Measurements from ENCODE around the gene DLG2.
"Not testable (repeated sequence)": the region's sequence is repeated elsewhere in the genome, so short reads cannot be mapped to it uniquely, and the experiment has no call there.

The DLG2 gene

DNA sequence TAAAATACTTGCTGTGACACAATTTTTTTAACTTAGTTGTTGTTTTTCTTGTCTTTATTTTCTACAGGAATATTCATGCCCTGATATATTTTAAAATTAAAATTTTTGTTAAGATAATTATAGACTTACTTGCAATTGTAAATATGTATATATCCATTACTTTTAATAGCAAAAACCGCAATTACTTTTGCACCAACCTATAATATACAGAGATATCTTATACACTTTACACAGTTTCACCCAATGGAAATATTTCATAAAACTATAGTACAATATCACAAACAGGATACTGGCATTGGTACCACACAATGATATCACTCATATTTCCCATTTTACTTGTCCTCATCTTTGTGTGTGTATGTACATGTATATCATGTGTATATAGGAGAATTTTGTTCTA is 188.8 kb downstream of the DLG2 start:
- DNase-seq = no peak

DNA sequence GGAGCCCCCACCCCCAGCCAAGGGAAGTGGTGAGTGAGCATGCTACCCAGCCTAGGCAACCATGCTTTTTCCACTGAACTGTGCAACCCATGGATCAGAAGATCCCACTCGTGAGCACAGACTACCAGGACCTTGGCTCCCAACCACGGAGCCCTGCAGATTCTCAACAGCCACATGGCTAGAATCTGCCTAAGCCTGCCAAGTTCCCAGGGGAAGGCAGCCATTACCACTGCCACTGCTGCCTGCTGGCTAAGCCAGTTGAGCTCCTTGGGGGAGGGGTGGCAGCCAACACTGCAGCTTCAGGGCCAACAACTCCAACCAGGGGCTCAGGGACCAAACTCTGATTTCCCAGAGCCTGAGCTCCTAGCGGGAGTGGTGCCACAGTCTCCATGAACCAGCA is 195.8 kb downstream of the DLG2 start:
- DNase-seq = no peak

DNA sequence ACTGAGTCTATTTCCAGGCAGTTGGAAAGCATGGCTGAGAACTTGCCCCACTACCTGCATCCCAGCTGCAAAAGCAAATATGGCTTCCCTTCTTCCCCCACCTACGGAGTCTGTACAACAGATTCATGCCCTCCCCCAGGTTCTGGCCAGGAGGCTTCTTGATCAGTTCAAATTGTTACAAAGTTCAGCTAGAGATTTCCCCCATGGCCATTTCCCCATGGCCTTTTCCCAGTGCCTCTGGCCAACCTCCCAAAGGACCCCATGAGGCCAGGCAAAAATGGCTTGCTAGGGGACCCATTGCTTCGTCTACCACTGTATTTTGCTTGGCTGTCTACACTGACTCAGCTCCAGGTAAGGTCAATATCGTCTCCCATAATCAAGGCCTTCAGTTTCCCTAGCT is 203.3 kb downstream of the DLG2 start:
- DNase-seq = no peak

DNA sequence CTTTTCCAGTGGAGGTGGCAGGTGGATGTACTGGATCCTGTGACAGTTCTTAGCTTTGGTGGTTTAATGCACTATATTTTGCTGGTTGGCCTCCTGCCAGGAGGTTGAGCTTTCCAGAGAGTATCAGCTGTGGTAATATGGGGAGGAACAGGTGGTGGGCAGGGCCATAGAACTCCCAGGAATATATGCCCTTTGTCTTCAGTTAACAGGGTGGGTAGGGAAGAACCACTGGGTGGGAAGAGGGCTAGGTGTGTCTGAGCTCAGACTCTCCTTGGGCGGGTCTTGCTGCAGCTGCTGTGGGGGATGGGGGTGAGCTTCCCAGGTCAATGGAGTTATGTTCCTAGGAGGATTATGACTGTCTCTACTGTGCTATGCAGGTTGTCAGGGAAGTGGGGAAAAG is 203.8 kb downstream of the DLG2 start:
- no peak for DNase-seq

DNA sequence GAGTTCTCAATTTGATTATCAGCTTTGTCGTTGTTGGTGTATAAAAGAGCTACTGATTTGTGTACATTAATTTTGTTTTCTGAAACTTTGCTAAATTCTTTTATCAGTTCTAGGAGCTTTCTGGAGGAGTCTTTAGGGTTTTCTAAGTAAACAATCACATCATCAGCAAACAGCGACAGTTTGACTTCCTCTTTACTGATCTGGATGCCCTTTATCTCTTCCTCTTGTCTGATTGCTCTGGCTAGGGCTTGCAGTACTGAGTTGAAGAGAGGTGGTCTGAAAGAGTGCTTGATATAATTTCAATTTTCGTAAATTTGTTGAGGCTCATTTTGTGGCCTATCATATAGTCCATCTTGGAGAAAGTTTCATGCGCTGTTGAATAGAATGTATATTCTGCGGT is 213.0 kb downstream of the DLG2 start:
- DNase-seq = no peak

DNA sequence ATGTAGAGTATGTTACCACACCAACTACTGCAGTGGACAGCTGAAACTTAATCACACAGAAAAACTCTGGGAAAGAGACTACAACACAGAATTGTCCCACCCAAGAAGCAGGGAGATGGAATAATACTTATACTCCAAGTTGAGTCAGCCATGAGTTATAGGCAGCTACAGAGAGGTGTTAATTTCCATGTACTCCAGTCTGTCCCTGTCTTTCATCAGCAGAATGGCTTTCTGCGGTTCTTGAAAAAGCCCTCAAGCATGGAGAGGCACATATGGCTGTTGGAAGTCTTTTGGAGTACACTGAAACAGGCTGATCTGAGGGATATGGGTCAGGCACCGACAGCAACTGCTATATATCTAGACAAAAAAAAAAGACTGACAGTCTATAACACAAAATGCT is 219.5 kb downstream of the DLG2 start:
- no peak for DNase-seq

DNA sequence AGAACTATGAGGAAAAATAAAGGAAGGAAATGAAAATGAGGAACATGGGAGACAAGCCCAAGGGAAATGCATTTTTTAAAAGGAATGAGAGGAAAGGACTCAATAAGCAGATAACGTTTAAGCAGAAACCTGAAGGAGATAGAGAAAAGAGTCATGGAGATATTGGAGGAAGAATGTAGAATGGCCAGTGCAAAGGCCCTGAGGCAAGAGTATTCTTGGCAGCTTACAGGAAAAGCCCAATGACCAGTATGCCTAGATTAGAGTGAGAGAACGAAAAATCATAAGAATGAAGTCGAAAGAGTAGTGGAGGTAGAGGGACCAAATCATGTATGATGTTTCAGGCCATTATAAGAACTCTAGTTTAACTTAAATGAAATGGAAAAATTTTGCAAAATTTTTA is 220.3 kb downstream of the DLG2 start:
- DNase-seq = no peak

DNA sequence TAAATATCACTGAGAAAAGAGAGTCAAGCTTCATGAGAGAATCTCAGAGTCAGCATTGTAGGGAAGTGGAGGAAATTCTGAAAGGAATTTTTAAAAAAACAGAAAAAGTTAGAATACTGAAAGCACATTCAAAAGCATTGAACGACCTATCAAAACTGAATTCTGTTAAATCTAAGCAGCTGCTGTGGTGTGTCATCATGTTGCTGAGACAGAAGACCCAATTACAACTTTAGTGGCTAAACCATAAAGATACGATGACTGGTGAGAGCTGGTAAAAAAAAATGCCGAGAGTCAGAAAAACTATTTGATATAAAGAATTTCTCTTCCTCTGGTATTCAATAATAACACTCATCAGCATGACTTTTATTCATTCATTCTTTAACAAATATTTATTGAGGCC is 220.8 kb downstream of the DLG2 start:
- no peak for DNase-seq

DNA sequence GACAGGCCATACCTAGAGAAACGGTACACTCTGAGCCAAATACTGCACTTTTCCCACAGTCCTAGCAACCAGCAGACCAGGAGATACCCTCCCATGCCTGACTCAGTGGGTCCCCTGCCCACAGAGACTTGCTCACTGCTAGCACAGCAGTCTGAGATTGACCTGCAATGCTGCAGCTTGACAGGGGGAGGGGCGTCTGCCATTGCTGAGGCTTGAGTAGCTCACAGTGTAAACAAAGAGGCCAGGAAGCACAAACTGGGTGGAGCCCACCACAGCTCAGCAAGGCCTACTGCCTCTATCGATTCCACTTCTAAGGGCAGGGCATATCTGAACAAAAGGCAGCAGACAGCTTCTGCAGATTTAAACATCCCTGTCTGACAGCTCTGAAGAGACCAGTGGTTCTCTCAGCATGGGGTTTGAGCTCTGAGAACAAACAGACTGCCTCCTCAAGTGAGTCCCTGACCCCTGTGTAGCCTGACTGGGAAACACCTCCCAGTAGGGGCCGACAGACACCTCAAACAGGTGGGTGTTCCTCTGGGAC is 231.6 kb downstream of the DLG2 start:
- not testable (repeated sequence) for DNase-seq

DNA sequence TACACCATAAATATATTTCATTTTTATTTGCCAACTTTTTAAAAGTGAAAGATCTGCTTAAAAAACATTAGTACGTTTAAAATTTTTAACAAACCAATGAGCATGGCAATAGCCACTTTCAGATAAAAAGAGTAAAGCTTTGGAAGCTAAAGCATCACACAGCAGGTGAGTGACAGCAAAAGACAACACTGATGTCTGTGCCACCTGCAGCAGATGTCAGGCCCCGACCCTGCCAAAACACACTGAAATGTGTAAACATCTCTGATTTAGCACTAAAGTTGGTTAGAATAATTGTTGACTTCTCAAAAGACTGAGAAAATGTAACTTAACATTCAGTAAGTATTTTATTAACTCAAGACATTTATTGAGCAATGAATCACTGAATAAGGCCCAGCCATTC is 232.9 kb downstream of the DLG2 start:
- no peak for DNase-seq

DNA sequence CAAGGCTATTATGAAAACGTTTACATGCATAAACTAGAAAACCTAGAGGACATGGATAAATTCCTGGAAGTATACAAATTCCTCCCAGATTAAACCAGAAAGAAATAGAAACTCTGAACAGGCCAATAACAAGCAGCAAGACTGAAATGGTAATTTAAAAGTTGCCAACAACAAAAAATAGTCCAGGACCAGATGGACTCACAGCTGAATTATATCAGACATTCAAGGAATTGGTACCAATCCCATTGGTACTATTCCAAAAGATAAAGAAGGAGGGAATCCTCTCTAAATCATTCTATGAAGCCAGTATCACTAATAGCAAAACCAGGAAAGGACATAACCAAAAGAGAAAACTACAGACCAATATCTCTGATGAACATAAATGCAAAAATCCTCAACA is 236.0 kb downstream of the DLG2 start:
- no peak for DNase-seq

DNA sequence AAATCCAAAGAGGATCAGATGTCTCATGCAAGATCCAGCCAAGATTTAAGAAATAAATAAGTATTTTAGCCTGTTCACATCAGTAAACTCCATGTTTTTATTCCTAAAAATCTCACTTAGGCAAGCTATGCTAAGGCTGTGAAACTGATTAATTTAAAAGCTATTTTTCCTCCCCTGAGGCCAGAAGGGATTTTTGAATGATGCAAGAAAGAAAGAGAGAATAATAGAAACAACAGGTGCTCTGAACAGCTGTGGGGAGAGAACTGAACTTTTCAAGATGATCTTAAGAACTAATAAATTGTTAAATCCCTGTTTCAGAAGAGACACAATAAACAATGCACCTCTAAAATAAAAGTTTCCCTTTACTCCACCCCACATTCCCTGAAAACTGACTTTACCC is 241.6 kb downstream of the DLG2 start:
- no peak for DNase-seq

DNA sequence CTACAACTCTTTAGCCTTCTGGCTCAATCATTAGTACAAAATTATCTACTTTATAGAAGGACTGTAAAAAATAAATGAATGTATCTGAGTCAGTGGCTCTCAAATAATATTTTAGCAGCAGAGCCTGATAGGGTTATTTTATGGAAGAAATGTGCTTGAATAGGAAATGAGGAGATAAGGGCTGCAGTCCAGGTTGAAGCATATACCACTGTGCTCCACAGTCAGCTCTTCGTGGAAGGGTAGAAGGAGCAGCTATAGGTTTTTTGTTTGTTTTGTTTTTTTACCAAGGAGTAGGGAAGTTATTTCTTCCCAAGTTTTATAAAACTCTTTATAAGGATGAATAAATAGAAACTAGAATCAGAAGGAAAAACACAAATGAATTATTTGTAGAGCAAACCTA is 242.0 kb downstream of the DLG2 start:
- DNase-seq = no peak

DNA sequence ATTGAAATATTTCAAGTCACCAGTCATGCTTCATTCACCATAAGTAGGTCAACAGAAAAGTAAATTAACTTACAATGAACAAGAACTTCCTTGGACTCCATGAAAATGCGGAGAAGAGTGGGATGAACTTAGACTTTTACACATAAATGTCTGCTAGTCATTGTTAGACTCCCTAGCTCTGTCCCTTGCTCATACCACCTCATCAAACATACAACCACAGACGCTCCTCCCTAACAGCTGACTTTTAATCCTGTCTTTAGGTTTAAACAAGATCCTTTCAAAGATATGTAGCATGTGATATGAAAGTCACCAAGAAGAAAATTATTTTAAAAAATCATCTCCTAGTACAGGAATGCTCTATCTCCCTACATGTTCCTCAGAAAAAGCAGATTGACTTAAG is 248.1 kb downstream of the DLG2 start:
- no peak for DNase-seq

DNA sequence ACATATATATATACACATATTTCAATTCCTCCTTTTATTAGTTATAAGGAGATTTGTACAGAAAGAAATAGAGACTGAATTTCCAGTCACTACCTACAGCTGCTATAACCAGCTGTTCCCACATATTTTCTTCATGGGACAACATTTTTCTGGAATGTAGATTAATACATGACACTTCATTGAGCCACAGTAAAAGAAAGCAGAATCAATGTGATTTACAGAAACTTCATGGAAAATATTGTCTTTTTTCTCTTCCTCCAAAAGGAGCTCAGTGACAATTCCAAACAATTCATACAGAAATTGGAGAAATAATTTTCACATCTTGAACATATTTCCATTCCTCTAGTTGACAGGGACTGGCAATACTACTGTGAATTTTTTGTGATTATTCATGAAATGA is 249.2 kb downstream of the DLG2 start:
- no peak for DNase-seq

DNA sequence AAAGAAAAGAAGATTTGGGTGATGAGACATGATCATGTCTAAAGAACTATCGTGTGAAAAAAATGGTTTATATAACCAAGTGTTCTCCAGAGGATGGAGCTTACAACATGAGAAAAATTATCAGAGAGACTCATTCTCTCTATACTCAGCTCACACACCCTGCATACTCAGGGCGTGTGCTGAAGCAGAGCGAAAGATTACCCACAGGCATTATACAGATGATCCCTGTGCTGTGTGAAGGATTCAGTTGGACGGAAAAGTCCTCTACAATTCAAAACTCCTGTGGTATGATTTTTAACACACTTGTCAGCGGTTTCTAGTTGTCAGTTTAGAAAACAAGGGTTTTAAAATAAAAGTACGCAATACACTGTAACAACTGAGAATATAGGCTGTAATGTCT is 267.3 kb downstream of the DLG2 start:
- no peak for DNase-seq

DNA sequence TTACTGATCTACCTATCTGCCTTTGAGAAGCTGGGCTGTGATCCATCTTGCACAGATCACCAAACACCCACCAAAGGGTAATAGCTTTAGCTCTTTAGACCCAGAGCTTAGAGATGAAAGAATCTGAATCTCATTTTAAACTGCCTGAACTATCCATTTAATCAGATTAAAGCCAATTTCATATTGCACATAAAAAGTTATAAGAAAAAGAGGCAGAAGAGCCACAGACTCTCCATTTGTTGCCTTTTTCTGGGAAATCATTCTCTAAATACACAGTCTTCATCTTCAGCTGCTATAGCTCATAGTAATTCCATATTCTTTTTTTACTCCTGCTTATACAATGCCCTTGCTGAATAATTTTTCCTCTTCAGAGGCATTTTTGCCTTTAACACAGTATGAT is 271.2 kb downstream of the DLG2 start:
- no peak for DNase-seq

DNA sequence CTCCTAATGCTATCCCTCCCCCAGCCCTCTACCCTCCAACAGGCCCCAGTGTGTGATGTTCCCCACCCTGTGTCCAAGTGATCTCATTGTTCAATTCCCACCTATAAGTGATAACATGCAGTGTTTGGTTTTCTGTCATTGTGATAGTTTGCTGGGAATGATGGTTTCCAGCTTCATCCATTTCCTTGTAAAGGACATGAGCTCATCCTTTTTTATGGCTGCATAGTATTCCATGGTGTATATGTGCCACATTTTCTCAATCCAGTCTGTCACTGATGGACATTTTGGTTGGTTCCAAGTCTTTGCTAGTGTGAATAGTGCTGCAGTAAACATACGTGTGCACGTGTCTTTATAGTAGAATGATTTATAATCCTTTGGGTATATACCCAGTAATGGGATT is 277.6 kb downstream of the DLG2 start:
- not testable (repeated sequence) for DNase-seq

DNA sequence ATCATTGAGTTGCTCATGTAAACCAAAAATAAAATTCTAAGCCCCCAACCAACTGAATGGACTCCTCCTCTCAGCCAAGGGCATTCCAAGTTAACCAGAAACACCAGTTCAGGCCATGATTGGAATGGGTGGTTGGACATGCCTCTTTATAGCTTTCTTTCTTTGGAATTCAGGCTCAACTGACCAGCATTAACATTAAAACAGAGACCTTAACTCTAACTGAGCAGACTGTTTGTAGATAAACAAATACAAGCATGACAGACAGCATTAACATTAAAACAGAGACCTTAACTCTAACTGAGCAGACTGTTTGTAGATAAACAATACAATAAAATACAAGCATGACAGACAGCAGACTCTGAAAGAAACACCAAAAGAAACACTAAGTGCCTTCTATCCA is 278.2 kb downstream of the DLG2 start:
- DNase-seq = no peak

DNA sequence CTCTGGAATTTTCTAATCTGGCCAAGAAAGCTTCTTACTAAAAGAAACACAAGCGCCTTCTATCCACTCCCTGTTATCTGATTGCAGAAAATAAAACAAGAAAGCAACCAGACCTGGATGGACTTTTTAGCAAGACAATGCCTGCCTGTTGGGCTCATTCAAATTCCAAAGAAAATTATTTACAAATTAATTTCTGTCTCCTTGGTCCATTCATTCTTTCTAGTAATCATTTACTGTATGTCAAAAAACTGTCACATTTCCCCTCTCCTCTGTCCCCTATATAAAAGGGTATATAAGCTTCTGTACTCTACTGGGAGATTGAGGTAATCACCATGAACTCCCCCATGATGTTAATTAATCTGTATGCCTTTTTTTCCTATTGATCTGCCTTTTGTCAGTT is 279.9 kb downstream of the DLG2 start:
- DNase-seq = no peak

DNA sequence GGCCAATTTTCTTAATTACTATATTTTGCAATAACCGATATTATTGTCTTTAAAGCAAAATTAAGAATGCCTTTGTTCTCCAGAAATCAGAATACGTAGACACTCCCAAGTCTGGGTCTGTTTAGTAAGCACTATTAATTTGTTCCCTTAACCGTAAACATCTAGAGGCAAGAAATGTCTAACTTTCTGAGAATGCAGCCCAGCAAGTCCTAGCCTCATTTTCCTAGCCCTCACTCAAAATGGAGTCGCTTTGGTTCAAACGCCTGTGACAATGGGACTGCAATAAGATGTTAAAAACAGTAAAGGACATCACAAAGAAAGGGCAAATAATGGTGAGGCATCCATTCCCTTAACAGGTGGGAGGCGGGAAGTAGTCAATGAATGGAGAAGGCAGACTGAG is 280.7 kb downstream of the DLG2 start:
- no peak for DNase-seq

DNA sequence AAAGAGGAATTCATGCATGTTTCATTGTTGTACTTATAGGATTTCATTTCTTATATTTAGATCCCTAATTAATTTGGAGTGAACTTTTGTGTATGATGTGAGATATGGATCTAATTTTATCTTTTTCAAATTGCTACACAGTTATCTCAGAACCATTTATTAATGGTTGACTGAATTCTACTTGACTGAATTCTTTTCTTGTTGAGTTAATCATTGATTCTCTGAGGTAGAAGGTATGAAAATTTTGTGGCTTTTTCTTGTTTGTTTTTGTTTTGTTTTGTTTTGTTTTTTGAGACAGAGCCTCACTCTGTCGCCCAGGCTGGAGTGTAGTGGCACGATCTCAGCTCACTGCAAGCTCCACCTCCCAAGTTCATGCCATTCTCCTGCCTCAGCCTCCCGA is 286.3 kb downstream of the DLG2 start:
- not testable (repeated sequence) for DNase-seq

DNA sequence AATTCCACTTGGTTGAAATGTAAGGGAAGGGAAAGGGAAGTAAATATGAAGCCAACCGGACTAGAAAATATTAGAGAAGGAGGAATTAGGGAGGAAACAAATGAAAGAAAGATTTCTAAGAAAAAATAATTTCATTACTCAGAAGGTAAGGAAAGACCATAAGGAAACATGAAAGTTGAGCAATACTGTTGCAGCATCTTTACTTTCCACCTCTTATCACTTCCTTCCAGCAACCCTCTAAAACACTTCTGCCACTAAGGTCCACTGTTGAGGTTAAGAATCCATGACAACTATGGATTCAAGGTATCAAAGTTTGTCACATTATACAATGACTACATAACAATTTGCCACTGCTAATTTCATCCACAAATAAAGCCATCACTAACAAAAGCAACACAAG is 308.6 kb downstream of the DLG2 start:
- no peak for DNase-seq

DNA sequence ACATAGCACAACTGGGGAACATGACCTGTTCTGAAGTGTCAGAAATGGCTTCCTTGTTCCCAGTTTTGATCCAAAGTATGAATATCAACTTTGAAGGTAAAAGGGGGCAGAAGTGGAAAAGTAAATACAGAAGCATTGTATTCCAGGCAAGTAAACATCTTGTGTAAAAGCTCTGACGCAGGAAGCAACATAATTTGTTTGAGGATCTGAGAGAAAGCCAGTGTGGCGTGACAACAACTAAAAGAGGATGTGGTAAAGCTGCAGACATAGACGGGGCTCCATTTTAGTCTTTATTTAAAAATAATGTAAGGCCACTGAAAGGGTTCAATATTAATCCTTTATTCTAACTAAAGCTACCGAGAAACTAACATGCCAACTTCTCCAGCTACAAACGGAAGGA is 310.2 kb downstream of the DLG2 start:
- DNase-seq = no peak

DNA sequence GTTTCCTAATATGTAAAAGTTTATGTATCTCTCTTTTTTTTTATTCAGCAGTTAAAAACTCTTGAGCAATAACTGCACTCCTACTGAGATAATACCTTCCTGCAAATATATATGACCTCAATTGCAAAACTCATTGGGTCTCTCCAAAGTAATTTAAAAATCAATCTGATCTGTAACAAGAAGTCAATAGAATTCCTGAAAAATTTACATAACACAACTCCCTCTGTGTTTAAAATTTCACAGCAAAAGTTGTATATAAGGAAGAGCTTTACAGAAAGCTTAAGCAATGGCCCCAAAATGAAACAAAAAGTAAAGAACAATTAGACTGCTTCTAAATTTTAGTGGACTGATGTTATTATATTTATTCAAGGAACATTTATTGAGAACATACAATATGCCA is 313.4 kb downstream of the DLG2 start:
- no peak for DNase-seq

DNA sequence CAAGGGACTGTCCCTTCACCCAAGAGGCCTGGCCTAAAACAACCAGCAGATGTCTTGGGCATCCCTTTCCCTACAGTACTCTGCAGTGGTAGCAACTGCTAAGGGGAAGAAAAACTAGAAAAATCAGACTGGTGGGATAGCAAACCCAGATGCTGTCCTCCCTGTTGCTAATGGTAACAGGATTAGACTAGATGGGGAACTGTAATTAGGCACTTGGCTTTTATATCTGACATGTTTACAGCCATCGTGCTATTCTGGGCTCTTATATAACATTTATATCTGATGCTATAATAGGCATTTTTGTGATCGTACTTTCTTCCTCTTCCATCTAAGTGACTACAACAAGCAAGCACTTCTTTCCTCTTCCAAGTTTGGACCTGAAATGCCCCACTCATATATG is 316.7 kb downstream of the DLG2 start:
- DNase-seq = no peak

All from midbrain (tissue), 1 donor.